HG02870 (cell line): Measurements from ENCODE around the gene CCDC121.
A peak's percentile ranks its signal among the peaks of the same experiment; 100 is the strongest.
"Not testable (repeated sequence)": the region's sequence is repeated elsewhere in the genome, so short reads cannot be mapped to it uniquely, and the experiment has no call there.

Experiments
- ATAC-seq: cut with Tn5 transposase; IDR thresholded peaks from one replicate; pipeline ENCODE4 v1.9.1; 2021; ENCODE audit warnings: mild to moderate bottlenecking, moderate library complexity; ENCODE audit not compliant: unreplicated experiment

CCDC121 gene

DNA sequence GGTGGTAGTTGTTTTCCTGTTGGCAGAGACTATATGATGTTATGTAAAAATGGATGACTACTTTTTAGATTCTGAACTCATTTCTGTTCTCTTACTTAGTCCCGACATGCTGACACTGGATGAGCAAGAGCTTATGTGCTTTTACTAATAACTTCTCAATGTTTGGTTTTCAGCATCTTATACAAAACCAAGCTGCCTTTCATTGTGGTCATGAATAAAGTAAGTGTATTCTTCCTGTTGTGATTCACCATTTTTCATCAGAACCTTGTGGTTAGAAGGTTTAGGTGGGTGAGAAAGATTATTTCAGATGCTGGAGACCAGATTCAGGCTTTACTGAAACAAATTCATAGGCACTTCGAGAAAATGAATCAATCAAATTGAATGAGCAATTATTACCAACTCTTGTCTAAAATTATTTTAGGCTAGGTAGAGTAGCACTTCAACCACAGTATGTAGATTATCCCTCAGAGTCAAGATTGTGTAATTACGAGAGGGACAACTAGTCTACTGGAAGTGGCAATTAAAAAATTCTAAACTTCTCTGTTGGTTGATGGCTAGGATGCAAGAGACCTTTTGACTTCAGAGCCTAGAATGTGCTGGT, 9.3 kb upstream of the CCDC121 start:
- no peak for ATAC-seq

DNA sequence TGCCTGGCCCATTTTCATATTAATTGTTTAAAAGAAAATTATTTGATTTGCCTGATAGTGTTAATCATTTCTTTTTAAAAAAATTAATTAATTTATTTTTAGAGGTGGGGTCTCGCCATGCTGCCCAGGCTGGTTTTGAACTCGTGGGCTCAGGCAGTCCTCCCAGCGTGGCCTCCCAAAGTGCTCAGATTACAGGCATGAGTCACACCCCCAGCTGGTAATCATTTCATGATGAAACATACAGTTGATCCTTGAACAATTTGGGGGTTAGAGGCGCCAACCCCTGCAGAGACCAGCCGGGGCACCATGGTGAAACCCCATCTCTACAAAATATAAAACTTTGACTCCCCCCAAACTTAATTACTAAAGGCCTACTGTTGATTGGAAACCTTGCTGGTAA, 8.0 kb upstream of the CCDC121 start:
- no peak for ATAC-seq

DNA sequence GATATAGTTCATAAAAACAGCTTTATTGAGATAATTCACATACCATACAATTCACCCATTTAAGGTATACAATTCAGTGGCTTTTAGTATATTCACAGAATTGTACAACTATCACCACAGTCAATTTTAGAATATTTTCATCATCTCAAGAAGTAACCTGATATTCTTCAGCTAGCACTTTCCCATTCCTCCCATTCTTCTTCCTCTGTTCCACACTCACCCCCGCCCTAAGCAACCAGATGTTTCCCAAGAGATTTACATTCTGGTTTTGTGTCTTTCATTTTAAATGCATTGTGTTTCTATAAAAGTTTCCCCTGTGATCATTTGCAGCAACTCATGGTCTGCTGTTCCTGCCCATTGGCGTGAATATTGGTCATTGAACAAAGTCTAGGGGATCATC, 5.5 kb upstream of the CCDC121 start:
- ATAC-seq, result no peak

GRCh38 chr2:27630257-27630656, 1.4 kb upstream of the CCDC121 start:
- not testable (repeated sequence) for ATAC-seq

GRCh38 chr2:27627963-27628766, 647 bp downstream of the CCDC121 start:
- ATAC-seq, result peak; percentile 11

DNA sequence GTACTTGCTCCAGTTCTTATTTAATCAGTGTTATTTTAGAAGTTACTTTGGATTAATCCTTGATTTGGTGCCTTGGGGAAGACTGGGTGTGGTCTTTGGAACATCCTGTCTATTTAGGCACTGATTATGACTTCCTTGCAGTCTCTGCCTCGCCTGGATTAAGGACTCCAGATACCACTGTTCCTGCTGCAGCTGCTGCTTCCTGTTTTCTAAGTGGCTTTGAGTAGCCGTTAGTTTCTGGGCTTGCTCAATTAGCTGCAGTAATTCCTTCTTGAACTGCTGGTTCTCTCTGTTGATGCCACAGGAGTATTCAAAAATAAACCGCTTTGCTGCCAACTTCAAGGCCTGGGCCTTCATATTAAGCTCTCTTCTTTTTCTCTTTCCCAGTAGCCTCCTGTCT, 1.9 kb downstream of the CCDC121 start:
- not testable (repeated sequence) for ATAC-seq

DNA sequence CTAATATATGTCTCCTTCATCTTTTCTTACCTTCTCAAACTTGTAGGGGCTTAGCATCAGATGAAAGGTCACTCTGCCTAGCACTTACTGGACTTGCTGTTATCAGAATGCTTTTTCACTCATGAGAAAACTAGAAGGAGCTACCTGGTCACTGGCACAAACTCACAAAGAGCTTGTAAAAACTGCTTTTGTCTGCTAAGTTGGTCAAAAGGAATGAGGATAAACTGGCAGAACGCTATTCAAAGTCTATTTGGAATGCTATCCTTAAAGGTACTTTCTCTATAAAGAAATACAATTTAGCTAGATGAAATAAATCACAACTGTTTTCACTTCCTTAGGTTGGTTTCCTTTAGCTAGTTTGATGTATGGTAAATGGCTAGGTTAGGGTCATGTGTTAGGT, 2.5 kb downstream of the CCDC121 start:
- not testable (repeated sequence) for ATAC-seq

DNA sequence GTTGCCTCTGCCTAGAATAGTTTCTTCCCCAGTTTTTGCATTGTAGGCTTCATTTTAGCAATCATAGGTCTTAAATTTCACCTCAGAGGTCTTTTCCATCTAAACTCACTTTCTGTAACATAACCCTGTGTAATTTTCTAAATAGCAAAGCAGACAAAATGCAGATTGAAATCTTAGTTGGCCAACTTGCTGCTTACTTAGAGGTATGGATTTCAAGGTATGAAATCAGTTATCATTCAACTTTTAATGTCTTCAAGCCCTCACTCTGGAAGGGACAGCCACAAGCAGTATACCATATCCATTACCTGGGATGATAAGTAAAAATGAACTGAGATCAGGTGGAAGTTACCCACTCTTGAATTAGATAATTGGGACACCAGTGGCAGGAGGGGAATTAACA, 3.9 kb downstream of the CCDC121 start:
- ATAC-seq, result no peak

DNA sequence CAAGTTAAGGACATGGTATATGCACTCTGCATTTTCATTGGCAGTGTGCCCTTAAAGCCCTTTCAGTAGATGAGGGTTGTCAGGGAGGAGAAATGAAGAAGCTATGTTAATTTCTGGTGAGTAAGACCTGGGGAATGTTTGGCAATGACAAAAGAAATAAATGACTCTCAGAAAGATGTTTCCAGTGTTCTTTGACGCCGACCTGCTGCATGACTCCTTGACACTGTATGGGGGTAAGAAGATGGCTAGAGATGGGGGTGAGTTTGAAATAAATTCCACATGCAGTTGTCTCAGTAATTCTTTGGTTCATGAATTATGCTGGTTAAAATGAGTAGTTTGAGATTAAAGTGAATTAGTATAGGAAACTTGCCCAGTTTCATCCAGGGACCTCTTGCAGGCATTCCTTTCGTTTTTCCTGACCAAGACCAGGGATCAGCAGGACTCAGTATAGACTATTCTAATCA, 5.9 kb downstream of the CCDC121 start:
- no peak for ATAC-seq

DNA sequence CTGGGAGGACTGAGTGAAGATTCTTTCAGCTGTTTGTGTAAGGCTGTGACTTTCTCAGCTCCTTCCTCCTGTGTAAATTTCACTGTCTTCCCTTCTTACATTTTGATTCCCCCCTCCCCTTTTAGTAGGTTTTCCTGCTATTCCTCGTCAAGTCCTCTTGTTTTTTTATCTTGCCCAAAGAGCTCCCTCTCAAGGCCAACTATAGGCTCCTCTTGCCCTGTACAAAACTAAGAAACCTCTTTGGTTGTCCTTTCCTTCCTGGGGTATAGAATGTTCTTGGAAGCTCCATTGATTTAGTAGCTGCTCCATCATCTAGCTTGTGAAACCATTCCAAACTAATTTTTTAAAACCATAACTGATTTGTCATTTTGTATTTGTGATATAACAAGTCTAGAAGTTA, 7.3 kb downstream of the CCDC121 start:
- ATAC-seq, result no peak

GRCh38 chr2:27615316-27615715, 13.5 kb downstream of the CCDC121 start:
- no peak for ATAC-seq

DNA sequence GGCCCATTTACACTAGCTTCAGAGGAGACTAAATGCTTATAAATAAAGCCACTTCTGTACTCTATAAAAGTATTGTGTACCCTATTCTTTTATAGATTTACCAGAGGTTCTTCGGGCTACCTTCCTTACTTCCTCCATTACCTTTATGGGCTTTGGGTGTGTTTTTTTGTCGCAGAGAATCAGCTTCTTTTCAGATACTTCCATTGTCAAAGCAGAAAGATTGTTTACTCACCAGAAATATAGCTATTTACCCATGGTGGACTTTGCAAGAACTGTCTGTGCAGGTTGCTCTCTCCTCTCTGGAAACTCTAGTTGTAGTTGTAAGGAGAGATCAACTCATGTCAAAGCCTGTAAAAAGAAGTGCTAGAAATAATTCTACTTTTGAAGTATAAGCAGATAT, 14.8 kb downstream of the CCDC121 start:
- no peak for ATAC-seq

- no peak for ATAC-seq
Observed at GRCh38 chr2:27606611-27607010, 22.2 kb downstream of the CCDC121 start.

DNA sequence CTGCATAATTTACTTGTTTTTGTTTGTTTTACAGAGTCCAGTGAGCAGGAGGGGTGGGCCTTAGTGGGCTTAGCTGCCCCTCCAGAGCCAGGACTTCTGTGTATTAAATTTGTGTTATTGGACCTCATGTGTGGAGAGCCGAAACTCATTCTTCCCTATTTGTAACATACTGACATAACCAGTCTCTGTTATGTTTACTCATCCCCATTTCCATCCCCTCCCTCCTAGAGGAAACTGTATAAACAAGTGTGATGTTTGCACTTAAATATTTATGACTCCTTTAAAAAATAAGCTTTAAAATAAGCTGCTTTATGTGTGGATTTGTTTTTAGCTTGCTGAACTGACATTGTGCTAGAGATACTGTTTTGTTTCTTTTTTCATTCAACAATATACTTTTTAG, 32.2 kb downstream of the CCDC121 start:
- no peak for ATAC-seq

DNA sequence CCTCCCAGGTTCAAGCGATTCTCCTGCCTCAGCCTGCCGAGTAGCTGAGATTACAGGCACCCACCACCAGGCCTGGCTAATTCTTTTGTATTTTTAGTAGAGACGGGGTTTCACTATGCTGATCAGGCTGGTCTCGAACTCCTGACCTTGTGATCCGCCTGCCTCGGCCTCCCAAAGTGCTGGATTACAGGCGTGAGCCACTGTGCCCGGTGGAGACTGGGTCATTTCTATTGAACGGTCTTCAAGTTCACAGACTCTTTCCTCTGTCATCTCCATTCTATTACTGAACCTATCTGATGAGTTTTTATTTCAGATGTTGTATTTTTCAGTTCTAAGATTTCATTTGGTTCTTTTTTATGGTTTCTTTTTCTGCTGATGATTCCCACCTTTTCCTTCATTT, 33.4 kb downstream of the CCDC121 start:
- ATAC-seq, result not testable (repeated sequence)

GRCh38 chr2:27594020-27594703, 34.6 kb downstream of the CCDC121 start:
- not testable (repeated sequence) for ATAC-seq

GRCh38 chr2:27593240-27593639, 35.6 kb downstream of the CCDC121 start:
- ATAC-seq, result no peak

DNA sequence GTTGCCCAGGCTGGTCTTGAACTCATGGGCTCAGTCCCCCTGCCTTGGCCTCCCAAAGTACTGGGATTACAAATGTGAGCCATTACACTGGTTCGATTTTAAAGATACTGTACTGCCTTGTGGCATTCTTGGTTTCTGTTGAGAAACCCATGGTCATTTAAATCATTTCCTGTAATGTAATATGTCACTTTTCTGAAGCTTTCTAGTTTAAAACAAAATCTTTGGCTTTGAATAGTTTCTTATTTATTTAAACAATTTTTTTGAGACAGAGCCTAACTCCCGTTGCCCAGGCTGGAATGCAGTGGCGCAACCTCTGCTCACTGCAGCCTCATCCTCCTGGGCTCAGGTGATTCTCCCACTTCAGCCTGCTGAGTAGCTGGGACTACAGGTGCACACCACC, 37.1 kb downstream of the CCDC121 start:
- ATAC-seq, result no peak

- ATAC-seq, result no peak
Observed at GRCh38 chr2:27588308-27588707, 40.5 kb downstream of the CCDC121 start.

DNA sequence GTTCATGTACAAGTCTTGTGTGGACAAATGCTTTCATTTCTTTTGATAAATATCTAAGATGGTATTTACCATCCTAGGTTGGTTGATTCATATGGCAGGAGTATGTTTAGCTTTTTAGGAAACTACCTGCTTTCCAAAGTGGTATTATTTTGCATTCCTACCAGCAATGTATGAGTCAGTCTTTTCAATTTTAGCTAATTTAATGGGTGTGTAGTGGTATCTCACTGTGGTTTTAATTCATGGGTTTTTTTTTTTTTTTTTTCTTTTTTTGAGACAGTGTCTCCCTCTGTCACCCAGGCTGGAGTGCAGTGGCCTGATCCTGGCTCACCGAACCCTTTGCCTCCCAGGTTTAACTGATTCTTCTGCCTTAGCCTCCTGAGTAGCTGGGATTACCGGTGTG, 41.8 kb downstream of the CCDC121 start:
- ATAC-seq, result no peak

DNA sequence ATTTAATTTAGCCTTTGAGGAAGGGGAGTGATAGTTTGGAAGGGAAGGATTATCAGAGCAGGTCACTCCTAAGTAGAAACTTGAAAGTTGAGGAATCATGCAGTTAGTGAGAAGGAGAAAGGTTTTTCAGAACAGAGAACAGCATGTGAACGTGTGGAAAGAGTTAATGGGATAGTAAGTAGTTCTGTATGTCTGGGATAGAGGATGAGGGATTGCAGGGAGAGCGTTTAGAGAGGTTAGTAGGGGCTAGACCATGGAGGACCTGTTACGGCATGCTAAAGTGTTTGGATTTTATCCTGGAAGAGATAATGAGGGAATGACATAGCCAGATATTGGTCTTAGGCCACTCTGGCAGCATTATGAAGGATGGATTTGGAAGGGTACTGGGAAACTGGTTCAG, 44.2 kb downstream of the CCDC121 start:
- ATAC-seq, result no peak

DNA sequence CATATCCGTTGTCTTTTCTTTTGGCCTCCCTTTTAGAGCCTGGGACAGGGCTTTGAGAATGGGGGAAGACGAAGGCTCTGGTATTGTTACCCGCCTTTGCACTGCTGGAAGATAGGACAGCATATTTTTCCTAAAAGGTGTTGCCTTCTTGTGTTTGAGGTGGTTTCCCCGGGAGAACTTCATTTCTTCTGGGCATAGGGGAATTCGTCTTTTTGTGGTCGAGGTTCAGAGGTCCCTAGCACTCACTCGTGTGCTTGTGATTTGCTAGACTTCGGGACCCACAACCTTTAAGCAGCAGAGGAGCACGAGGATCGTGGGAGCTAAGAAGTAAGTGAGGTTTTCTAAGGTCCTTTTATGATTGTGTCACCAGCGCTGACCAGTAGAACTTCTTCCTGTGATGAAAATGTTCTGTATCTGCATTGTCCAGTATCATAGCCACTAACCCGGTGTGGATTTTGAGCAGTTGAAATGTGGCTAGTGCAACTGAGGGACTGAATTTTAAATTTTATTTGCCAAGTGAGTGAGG, 45.4 kb downstream of the CCDC121 start:
- ATAC-seq, result no peak
